ENCODE results near the gene TMEFF2.

TMEFF2 gene

GRCh38 chr2:192059266-192059665, 135.5 kb downstream of the TMEFF2 start:
- no peak for DNase-seq

GRCh38 chr2:192053921-192054320, 140.8 kb downstream of the TMEFF2 start:
- no peak for DNase-seq

- DNase-seq, result no peak
Measured at GRCh38 chr2:192051533-192051932, 143.2 kb downstream of the TMEFF2 start.

GRCh38 chr2:192049362-192049761, 145.4 kb downstream of the TMEFF2 start:
- no peak for DNase-seq

- no peak for DNase-seq
Measured at GRCh38 chr2:192047315-192048107, 147.2 kb downstream of the TMEFF2 start.

GRCh38 chr2:192044496-192044895, 150.2 kb downstream of the TMEFF2 start:
- DNase-seq, result no peak

- DNase-seq, result no peak
Measured at GRCh38 chr2:192043216-192043870, 151.4 kb downstream of the TMEFF2 start.

GRCh38 chr2:192042126-192042525, 152.6 kb downstream of the TMEFF2 start:
- no peak for DNase-seq

- DNase-seq, result no peak
Measured at GRCh38 chr2:192038110-192038509, 156.6 kb downstream of the TMEFF2 start.

GRCh38 chr2:192035731-192036442, 158.8 kb downstream of the TMEFF2 start:
- no peak for DNase-seq

- DNase-seq, result no peak
Measured at GRCh38 chr2:192030856-192031255, 163.9 kb downstream of the TMEFF2 start.

GRCh38 chr2:192030289-192030688, 164.4 kb downstream of the TMEFF2 start:
- DNase-seq, result no peak

- DNase-seq, result peak in 1 of 2 experiments; percentile 19
Measured at GRCh38 chr2:192029089-192029488, 165.6 kb downstream of the TMEFF2 start.

GRCh38 chr2:192026825-192027120, 168.0 kb downstream of the TMEFF2 start:
- DNase-seq, result no peak

GRCh38 chr2:192026059-192026824, 168.5 kb downstream of the TMEFF2 start:
- DNase-seq, result no peak

GRCh38 chr2:192025637-192026036, 169.1 kb downstream of the TMEFF2 start:
- no peak for DNase-seq

GRCh38 chr2:192023006-192023405, 171.7 kb downstream of the TMEFF2 start:
- DNase-seq, result no peak

- no peak for DNase-seq
Measured at GRCh38 chr2:192017844-192018243, 176.9 kb downstream of the TMEFF2 start.

GRCh38 chr2:192016265-192016664, 178.5 kb downstream of the TMEFF2 start:
- no peak for DNase-seq

- no peak for DNase-seq
Measured at GRCh38 chr2:192013211-192013610, 181.5 kb downstream of the TMEFF2 start.

GRCh38 chr2:192011196-192011595, 183.5 kb downstream of the TMEFF2 start:
- DNase-seq, result no peak

GRCh38 chr2:192010073-192010472, 184.7 kb downstream of the TMEFF2 start:
- no peak for DNase-seq

- DNase-seq, result no peak
Measured at GRCh38 chr2:192007581-192008228, 187.0 kb downstream of the TMEFF2 start.
